Tibial nerve (tissue), 4 donors: ENCODE measurements around the gene FOXA2.

Experiments
- EP300 ChIP-seq, 2 donors: sonication (generic); formaldehyde crosslinking; IDR thresholded peaks; one replicate each; pipeline ENCODE4 v1.6.1; 2017; ENCODE audit warnings: antibody characterized with exemption in 2 of 2, mild to moderate bottlenecking in 1 of 2
- POLR2A ChIP-seq, 2 donors: fragments of 450-650 bp; IDR thresholded peaks; one replicate each; pipeline ENCODE4 v1.6.1; 2017; ENCODE audit warnings: antibody characterized with exemption in 2 of 2, mild to moderate bottlenecking in 2 of 2, moderate library complexity in 2 of 2
- TF ChIP-seq, protein P1 (sequence below), 5 experiments: fragments of 200-600 bp in 3 of 5; fragments of 450-650 bp in 2 of 5; sonication (generic) in 3 of 5; IDR thresholded peaks; one replicate each; pipeline ENCODE4 v1.5.1; 2016 to 2019; ENCODE audit warnings: antibody characterized with exemption in 5 of 5, mild to moderate bottlenecking in 3 of 5, moderate library complexity in 2 of 5

DNA sequence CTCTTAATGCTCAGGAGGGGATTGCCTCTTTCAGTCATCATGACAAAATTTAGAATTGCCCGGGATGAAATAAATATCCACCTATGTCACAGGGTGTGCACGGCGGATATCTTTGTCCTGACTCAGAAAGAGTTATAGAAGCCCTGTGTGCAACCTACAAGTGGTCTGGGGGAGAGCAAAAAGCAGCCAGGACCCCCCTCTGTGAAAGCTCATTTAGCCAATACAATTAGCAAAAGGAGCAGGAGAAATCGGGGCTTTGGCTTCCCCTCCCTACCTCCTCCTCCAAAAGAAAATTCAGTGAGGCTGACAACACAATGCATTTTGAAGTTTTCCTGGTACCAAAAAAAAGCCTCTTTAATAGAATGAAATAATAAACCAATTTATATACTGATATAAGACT, 21.8 kb downstream of the FOXA2 start:
- TF ChIP-seq POLR2A (IDR thresholded peaks at IDR 0.05) (no peak), EP300 (IDR thresholded peaks at IDR 0.05) (no peak)
- TF ChIP-seq, protein P1, sequence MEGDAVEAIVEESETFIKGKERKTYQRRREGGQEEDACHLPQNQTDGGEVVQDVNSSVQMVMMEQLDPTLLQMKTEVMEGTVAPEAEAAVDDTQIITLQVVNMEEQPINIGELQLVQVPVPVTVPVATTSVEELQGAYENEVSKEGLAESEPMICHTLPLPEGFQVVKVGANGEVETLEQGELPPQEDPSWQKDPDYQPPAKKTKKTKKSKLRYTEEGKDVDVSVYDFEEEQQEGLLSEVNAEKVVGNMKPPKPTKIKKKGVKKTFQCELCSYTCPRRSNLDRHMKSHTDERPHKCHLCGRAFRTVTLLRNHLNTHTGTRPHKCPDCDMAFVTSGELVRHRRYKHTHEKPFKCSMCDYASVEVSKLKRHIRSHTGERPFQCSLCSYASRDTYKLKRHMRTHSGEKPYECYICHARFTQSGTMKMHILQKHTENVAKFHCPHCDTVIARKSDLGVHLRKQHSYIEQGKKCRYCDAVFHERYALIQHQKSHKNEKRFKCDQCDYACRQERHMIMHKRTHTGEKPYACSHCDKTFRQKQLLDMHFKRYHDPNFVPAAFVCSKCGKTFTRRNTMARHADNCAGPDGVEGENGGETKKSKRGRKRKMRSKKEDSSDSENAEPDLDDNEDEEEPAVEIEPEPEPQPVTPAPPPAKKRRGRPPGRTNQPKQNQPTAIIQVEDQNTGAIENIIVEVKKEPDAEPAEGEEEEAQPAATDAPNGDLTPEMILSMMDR (IDR thresholded peaks at IDR 0.05) = no peak
